Lung (tissue), 12 donors: ENCODE results near the gene COPS9. TPM values are rescaled to one million over a fixed set of nuclear protein-coding genes. Genes with fewer than 3 reads are reported as not detected.

ENCODE experiments used
- ATAC-seq: fragments of 200-7000 bp; cut with Tn5 transposase; one replicate; pipeline ENCODE4 v1.9.1; 2020; ENCODE audit warnings: moderate number of reproducible peaks; ENCODE audit not compliant: insufficient read depth, low FRiP score
- DNase-seq, 3 donors: peaks; one replicate each; pipeline ENCODE4 v3.0.0-alpha.2; 2013 to 2017
- H3K27ac ChIP-seq, 2 donors: one replicate each; pipeline ENCODE4 v1.5.1; 2013; ENCODE audit warnings: mild to moderate bottlenecking in 2 of 2, moderate library complexity in 2 of 2, control low read depth in 1 of 2, inconsistent platforms in 1 of 2, low read depth in 1 of 2, low read length in 1 of 2
- H3K27me3 ChIP-seq, 3 donors: one replicate each; pipeline ENCODE4 v1.5.1; 2013; ENCODE audit warnings: low read length in 2 of 3; ENCODE audit not compliant: control insufficient read depth in 3 of 3, insufficient read depth in 3 of 3
- H3K36me3 ChIP-seq, 4 donors: one replicate each; pipeline ENCODE4 v1.5.1; 2013; ENCODE audit warnings: low read length in 4 of 4, mild to moderate bottlenecking in 1 of 4, moderate library complexity in 1 of 4; ENCODE audit not compliant: control insufficient read depth in 4 of 4, insufficient read depth in 4 of 4
- H3K4me1 ChIP-seq, 5 donors: one replicate each; pipeline ENCODE4 v1.5.1; 2013; ENCODE audit warnings: low read length in 5 of 5, mild to moderate bottlenecking in 2 of 5, moderate library complexity in 1 of 5; ENCODE audit not compliant: control insufficient read depth in 5 of 5, insufficient read depth in 5 of 5
- H3K4me3 ChIP-seq: one replicate; pipeline ENCODE4 v1.5.1; 2013; ENCODE audit warnings: mild to moderate bottlenecking, control low read depth, moderate library complexity
- H3K9ac ChIP-seq, 2 donors: one replicate each; pipeline ENCODE4 v1.5.1; 2013; ENCODE audit warnings: low read length in 2 of 2, control low read depth in 1 of 2; ENCODE audit not compliant: insufficient read depth in 1 of 2
- H3K9me3 ChIP-seq, 4 donors: one replicate each; pipeline ENCODE4 v1.5.1; 2013; ENCODE audit warnings: low read length in 3 of 4, mild to moderate bottlenecking in 1 of 4, moderate library complexity in 1 of 4; ENCODE audit not compliant: control insufficient read depth in 4 of 4, insufficient read depth in 3 of 4
- CTCF ChIP-seq: IDR thresholded peaks from 2 replicates; pipeline ENCODE4 v1.5.1; 2012; ENCODE audit warnings: mild to moderate bottlenecking; ENCODE audit errors: control extremely low read depth, extremely low read depth
- WGBS, 2 donors: extraction: QIAGEN DNeasy Blood & Tissue Kit; methylation state at CpG; one replicate each; pipeline ENCODE4 v1.1.7; 2013; 5-methylcytosine and 5-hydroxymethylcytosine counted together
- polyA plus RNA-seq, 2 donors: library from polyadenylated mRNA; stranded (reverse); fragments of 200-250 nt; gene quantifications; one replicate each; pipeline ENCODE4 v1.2.1, GENCODE V29; 2013
- total RNA-seq, 2 donors: library from RNA; depleted of rRNA in 1 of 2; stranded (reverse); fragments of >200 nt in 1 of 2; gene quantifications; one replicate each; pipeline ENCODE4 v1.2.1, GENCODE V29; 2014 to 2021
- donor health status: control.
- donor health status: control.
- donor health status: Bipolar disorder and iron deficiency.
- donor health status: healthy.
- donor health status: DM: yes; HTN: yes; CAD: no.

COPS9 gene
- total and polyA plus RNA-seq, 4 donors: 52.5 to 386 (median 148) TPM

- Histone ChIP-seq H3K27ac (no peak overlapping the region), H3K9me3 (no peaks in the 10 kb centered on the region), H3K36me3 (no peaks in the 10 kb centered on the region), H3K9ac (no peak overlapping the region), H3K4me1 (peaks cover 0 to 17% (median 0%) of the 10 kb centered on the region in 5 donors), H3K4me3 (no peak overlapping the region), H3K27me3 (peaks cover 0 to 2% (median 0%) of the 10 kb centered on the region in 3 donors)
- no peak for TF ChIP-seq CTCF
- 74 to 91% methylated on average over 18 to 21 of the region's 21 CpGs for WGBS, 2 donors
- ATAC-seq (no peak), DNase-seq (no peak)
Measured at GRCh38 chr2:240159251-240159839, 23.2 kb upstream of the COPS9 start.

- WGBS, 2 donors: 85 to 89% methylated on average over 5 of the region's 5 CpGs
- Histone ChIP-seq H3K9ac (no peak overlapping the region), H3K36me3 (no peaks in the 10 kb centered on the region), H3K27ac (no peak overlapping the region), H3K9me3 (peaks cover 0 to 4% (median 1%) of the 10 kb centered on the region in 4 donors), H3K4me3 (no peak overlapping the region), H3K27me3 (no peaks in the 10 kb centered on the region), H3K4me1 (peaks cover 0 to 17% (median 0%) of the 10 kb centered on the region in 5 donors)
- DNase-seq: no peak
- no peak for TF ChIP-seq CTCF
- ATAC-seq: no peak
Measured at GRCh38 chr2:240157147-240157470, 21.0 kb upstream of the COPS9 start.

- no peak for ATAC-seq
Measured at GRCh38 chr2:240156435-240157146, 20.5 kb upstream of the COPS9 start.

More at GRCh38 chr2:240156435-240157146, 20.5 kb upstream of the COPS9 start:
- H3K27ac ChIP-seq: no peak overlapping the region
- no peaks in the 10 kb centered on the region for H3K27me3 ChIP-seq
- WGBS, 2 donors: 74 to 80% methylated on average over 29 of the region's 29 CpGs
- peaks cover 0 to 17% (median 0%) of the 10 kb centered on the region in 5 donors for H3K4me1 ChIP-seq
- H3K9ac ChIP-seq: no peak overlapping the region
- H3K36me3 ChIP-seq: no peaks in the 10 kb centered on the region
- peaks cover 0 to 4% (median 1%) of the 10 kb centered on the region in 4 donors for H3K9me3 ChIP-seq
- no peak for DNase-seq
- no peak overlapping the region for H3K4me3 ChIP-seq
- TF ChIP-seq CTCF: no peak
